A549 (cell line): Measurements from ENCODE around the gene SLC4A7. TPM values are rescaled to one million over a fixed set of nuclear protein-coding genes. Genes with fewer than 3 reads are reported as not detected.

ENCODE experiments used
- ATAC-seq, 2 experiments: fragments of 200-7000 bp in 1 of 2; fragments of >200 bp in 1 of 2; cut with Nextera tagmentation in 1 of 2; cut with Tn5 transposase in 1 of 2; 3 replicates each; pipeline versions ENCODE4 v1.8.0 to v1.9.1; 2018 to 2020; ENCODE audit warnings: mild to moderate bottlenecking in 1 of 2, moderate library complexity in 1 of 2
- CTCF ChIA-PET: fragments of 300-600 bp; sonication (Branson Sonifier 250); formaldehyde crosslinking; extraction: SDS; loops from one replicate; lab custom pipeline; 2021; ENCODE audit warnings: antibody characterized with exemption, inconsistent platforms; lab: Yijun Ruan, JAX
- POLR2A ChIA-PET: fragments of 350-600 bp; formaldehyde crosslinking; extraction: SDS; loops from one replicate; lab custom pipeline; 2021; ENCODE audit warnings: antibody characterized with exemption, inconsistent platforms; lab: Yijun Ruan, JAX
- DNase-seq, 2 experiments: peaks; one replicate each; pipeline versions ENCODE4 v3.0.0 to v3.0.0-alpha.2; 2011 to 2016; ENCODE audit warnings: low read depth in 1 of 2, low spot score in 1 of 2
- FAIRE-seq: peaks from 2 replicates; lab custom pipeline; 2011; peaks lifted over from hg19 to GRCh38; lab: Jason Lieb, UNC
- H3K27ac ChIP-seq, 2 experiments: fragments of >200 bp; sonication (Bioruptor Twin); formaldehyde crosslinking; 3 replicates each; pipeline ENCODE4 v1.5.1; 2016 to 2017
- H3K4me1 ChIP-seq: fragments of >200 bp; sonication (Bioruptor Twin); formaldehyde crosslinking; 3 replicates; pipeline ENCODE4 v1.6.1; 2016
- H3K4me2 ChIP-seq: fragments of >200 bp; sonication (Bioruptor Twin); formaldehyde crosslinking; 3 replicates; pipeline ENCODE4 v1.6.1; 2016
- H3K4me3 ChIP-seq: fragments of >200 bp; sonication (Bioruptor Twin); formaldehyde crosslinking; 3 replicates; pipeline ENCODE4 v1.5.1; 2016
- H3K9me3 ChIP-seq: fragments of >200 bp; sonication (Bioruptor Twin); formaldehyde crosslinking; 3 replicates; pipeline ENCODE4 v1.6.1; 2016
- CBX2 ChIP-seq: fragments of 200-600 bp; sonication (generic); IDR thresholded peaks from 2 replicates; pipeline ENCODE4 v1.6.1; 2016; ENCODE audit warnings: low read depth, mild to moderate bottlenecking, borderline replicate concordance
- CEBPB ChIP-seq, 2 experiments: fragments of >200 bp in 1 of 2; sonication (Bioruptor Twin) in 1 of 2; formaldehyde crosslinking in 1 of 2; IDR thresholded peaks; 2 replicates each; pipeline ENCODE4 v1.6.1; 2012 to 2016
- CHD2 ChIP-seq: fragments of 150-350 bp; IDR thresholded peaks from 2 replicates; pipeline ENCODE4 v1.6.1; 2014; ENCODE audit warnings: low read length; ENCODE audit not compliant: partially characterized antibody
- EHF ChIP-seq: fragments of 250-450 bp; sonication (Bioruptor Pico); IDR thresholded peaks from 2 replicates; pipeline ENCODE4 v1.5.0; 2020; ENCODE audit warnings: mild to moderate bottlenecking
- EP300 ChIP-seq, 2 experiments: fragments of >200 bp; sonication (Bioruptor Twin); formaldehyde crosslinking; IDR thresholded peaks; 2 replicates in 1 of 2; 3 replicates in 1 of 2; pipeline ENCODE4 v1.6.1; 2016 to 2017
- ESRRA ChIP-seq: fragments of 150-350 bp; IDR thresholded peaks from 2 replicates; pipeline ENCODE4 v1.6.1; 2014; ENCODE audit warnings: mild to moderate bottlenecking, low read length, borderline replicate concordance
- FOSB ChIP-seq: fragments of 250-450 bp; sonication (Bioruptor Pico); IDR thresholded peaks from 2 replicates; pipeline ENCODE4 v1.5.0; 2020; ENCODE audit warnings: mild to moderate bottlenecking, moderate library complexity
- FOSL2 ChIP-seq, 2 experiments: fragments of 450-650 bp in 1 of 2; fragments of >200 bp in 1 of 2; sonication (Bioruptor Twin) in 1 of 2; formaldehyde crosslinking; IDR thresholded peaks; 2 replicates each; pipeline versions ENCODE4 v1.5.0 to v1.6.1; 2016 to 2020; ENCODE audit warnings: mild to moderate bottlenecking in 1 of 2, moderate library complexity in 1 of 2
- GATA3 ChIP-seq: IDR thresholded peaks from 2 replicates; pipeline ENCODE4 v1.6.1; 2012; ENCODE audit warnings: borderline replicate concordance
- HDAC2 ChIP-seq: fragments of 200-600 bp; sonication (generic); IDR thresholded peaks from 2 replicates; pipeline ENCODE4 v1.6.1; 2016
- HEYL ChIP-seq: fragments of 250-450 bp; sonication (Bioruptor Pico); IDR thresholded peaks from 2 replicates; pipeline ENCODE4 v1.8.0; 2021; ENCODE audit warnings: mild to moderate bottlenecking, moderate library complexity
- MAFK ChIP-seq: fragments of 450-650 bp; IDR thresholded peaks from 2 replicates; pipeline ENCODE4 v1.6.1; 2014; ENCODE audit not compliant: partially characterized antibody
- MAZ ChIP-seq: fragments of 150-350 bp; IDR thresholded peaks from 2 replicates; pipeline ENCODE4 v1.6.1; 2014; ENCODE audit warnings: antibody characterized with exemption, low read depth, low read length, borderline replicate concordance
- NPAS2 ChIP-seq: fragments of 250-450 bp; sonication (Bioruptor Pico); IDR thresholded peaks from 2 replicates; pipeline ENCODE4 v1.8.0; 2022; ENCODE audit warnings: mild to moderate bottlenecking, moderate library complexity, borderline replicate concordance
- PHF8 ChIP-seq: fragments of 200-600 bp; sonication (generic); IDR thresholded peaks from 2 replicates; pipeline ENCODE4 v1.6.1; 2016; ENCODE audit warnings: low read depth, mild to moderate bottlenecking, antibody characterized with exemption, moderate library complexity, borderline replicate concordance
- POLR2A ChIP-seq: IDR thresholded peaks from 2 replicates; pipeline ENCODE4 v1.6.1; 2012; ENCODE audit warnings: mild to moderate bottlenecking, low read length
- POLR2AphosphoS2 ChIP-seq: conservative IDR thresholded peaks from 2 replicates; pipeline ENCODE4 v1.6.1; 2012; ENCODE audit warnings: low read length, improper control_type of control experiment, inconsistent platforms
- RFX5 ChIP-seq: fragments of 450-650 bp; IDR thresholded peaks from 2 replicates; pipeline ENCODE4 v1.7.1; 2014; ENCODE audit warnings: antibody characterized with exemption, mild to moderate bottlenecking, moderate library complexity
- ZC3H11A ChIP-seq: fragments of 450-650 bp; IDR thresholded peaks from 2 replicates; pipeline ENCODE4 v1.6.1; 2014; ENCODE audit warnings: antibody characterized with exemption, mild to moderate bottlenecking
- ZFP36 ChIP-seq: fragments of 450-650 bp; IDR thresholded peaks from 2 replicates; pipeline ENCODE4 v1.6.1; 2014; ENCODE audit warnings: borderline replicate concordance; ENCODE audit not compliant: partially characterized antibody
- WGBS: methylation state at CpG from one replicate; pipeline ENCODE4 v1.1.6; 2017; ENCODE audit errors: missing lambda C conversion rate; 5-methylcytosine and 5-hydroxymethylcytosine counted together
- polyA plus RNA-seq, 4 experiments: library from polyadenylated mRNA; depleted of rRNA in 3 of 4; stranded (reverse); fragments of >200 nt; fragmentation: RNase III in 1 of 4; extraction: RNeasy Plus Mini Kit Qiagen cat#74134 plus additional on column Dnase treatment in 1 of 4; gene quantifications; 2 replicates in 3 of 4; 3 replicates in 1 of 4; pipeline ENCODE4 v1.2.3, GENCODE V29; 2011 to 2017
- TF ChIP-seq, protein P1 (sequence below): fragments of >200 bp; sonication (Bioruptor Twin); formaldehyde crosslinking; IDR thresholded peaks from 2 replicates; pipeline ENCODE4 v1.6.1; 2016
- TF ChIP-seq, protein P2 (sequence below): fragments of 450-650 bp; IDR thresholded peaks from 2 replicates; pipeline ENCODE4 v1.6.1; 2014; ENCODE audit warnings: antibody characterized with exemption
- TF ChIP-seq, protein P3 (sequence below): IDR thresholded peaks from 2 replicates; pipeline ENCODE4 v1.6.1; 2012
- TF ChIP-seq, protein P4 (sequence below): fragments of 250-450 bp; sonication (Bioruptor Pico); IDR thresholded peaks from 2 replicates; pipeline ENCODE4 v1.5.0; 2020; ENCODE audit warnings: low read depth, mild to moderate bottlenecking, moderate library complexity
- TF ChIP-seq, protein P5 (sequence below): fragments of >200 bp; sonication (Bioruptor Twin); formaldehyde crosslinking; IDR thresholded peaks from 3 replicates; pipeline ENCODE4 v1.5.1; 2016

SLC4A7 gene
- polyA plus RNA-seq, 2 of the 4 experiments (the other 2 are of a cell fraction), result 35.1 to 70.2 TPM

DNA sequence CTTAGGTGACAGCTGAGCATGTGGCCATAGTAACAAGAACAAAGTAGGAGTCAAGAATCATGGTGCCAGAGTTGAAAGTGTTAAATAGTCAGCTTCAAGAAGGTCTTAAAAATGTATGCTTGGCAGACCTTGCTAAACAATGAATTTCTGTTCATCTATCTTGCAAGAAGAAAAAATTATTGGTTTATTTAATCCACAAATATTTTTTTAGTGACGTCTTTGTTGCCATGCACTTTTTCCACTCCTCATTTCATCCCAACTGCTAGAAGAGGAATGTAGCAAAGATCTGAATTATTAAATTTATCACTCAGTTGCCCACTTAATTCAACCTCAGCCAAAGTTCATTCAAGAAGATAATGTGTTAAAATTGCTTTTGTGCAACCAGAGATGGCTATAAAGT lies 3.2 kb upstream of the SLC4A7 start:
- TF ChIP-seq HEYL (CRISPR knock-in tag) (no peak), CBX2 (no peak), ESRRA (no peak), POLR2A (no peak), MAZ (no peak), FOSB (CRISPR knock-in tag) (no peak), NPAS2 (CRISPR knock-in tag) (no peak), GATA3 (no peak), EP300 (IDR thresholded peaks at IDR 0.05) (no peak), EHF (CRISPR knock-in tag) (no peak)
- TF ChIP-seq, protein P1, sequence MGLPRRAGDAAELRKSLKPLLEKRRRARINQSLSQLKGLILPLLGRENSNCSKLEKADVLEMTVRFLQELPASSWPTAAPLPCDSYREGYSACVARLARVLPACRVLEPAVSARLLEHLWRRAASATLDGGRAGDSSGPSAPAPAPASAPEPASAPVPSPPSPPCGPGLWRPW, result no peak
- TF ChIP-seq, protein P2, sequence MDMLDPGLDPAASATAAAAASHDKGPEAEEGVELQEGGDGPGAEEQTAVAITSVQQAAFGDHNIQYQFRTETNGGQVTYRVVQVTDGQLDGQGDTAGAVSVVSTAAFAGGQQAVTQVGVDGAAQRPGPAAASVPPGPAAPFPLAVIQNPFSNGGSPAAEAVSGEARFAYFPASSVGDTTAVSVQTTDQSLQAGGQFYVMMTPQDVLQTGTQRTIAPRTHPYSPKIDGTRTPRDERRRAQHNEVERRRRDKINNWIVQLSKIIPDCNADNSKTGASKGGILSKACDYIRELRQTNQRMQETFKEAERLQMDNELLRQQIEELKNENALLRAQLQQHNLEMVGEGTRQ, result no peak
- TF ChIP-seq, protein P3, sequence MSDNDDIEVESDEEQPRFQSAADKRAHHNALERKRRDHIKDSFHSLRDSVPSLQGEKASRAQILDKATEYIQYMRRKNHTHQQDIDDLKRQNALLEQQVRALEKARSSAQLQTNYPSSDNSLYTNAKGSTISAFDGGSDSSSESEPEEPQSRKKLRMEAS, result no peak
- TF ChIP-seq, all 56 proteins: peak for 0
- H3K4me2 ChIP-seq, result no peak overlapping the region
- H3K4me3 ChIP-seq, result no peak overlapping the region
- POLR2A ChIA-PET, result no interaction called here
- no peak for ATAC-seq
- H3K4me1 ChIP-seq, result peaks cover 2% of the 10 kb centered on the region; the same call in 2 of the 3 replicates
- WGBS, result 59% methylated on average over 1 of the region's 1 CpG
- CTCF ChIA-PET, result interaction anchor here (0.6 to 2.7 kb wide), 6 partner anchors 20 to 353 kb away, joined by 3 to 11 read pairs (median 3); no protein-coding TSS in a partner anchor
- no peak for DNase-seq
- H3K27ac ChIP-seq, result no peak overlapping the region
- FAIRE-seq, result no peak
- H3K9me3 ChIP-seq, result no peaks in the 10 kb centered on the region

DNA sequence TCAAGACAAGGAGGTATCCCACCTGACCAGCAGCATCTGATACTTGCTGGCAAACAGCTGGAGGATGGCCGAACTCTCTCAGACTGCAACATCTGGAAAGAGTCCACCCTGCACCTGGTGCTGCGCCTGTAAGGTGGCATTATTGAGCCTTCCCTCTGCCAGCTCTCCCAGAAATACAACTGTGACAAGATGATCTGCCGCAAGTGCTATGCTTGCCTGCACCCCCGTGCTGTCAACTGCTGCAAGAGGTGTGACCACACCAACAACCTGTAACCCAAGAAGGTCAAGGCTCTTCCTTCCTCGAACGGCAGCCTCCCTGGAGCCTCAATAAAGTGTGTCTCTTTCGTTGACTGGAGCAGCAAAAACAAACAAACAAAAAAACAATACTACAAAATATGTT lies 2.2 kb upstream of the SLC4A7 start:
- no peak for DNase-seq
- ChIA-PET POLR2A (no interaction called here), CTCF (interaction anchor here (1.1 to 5.2 kb wide), 3 partner anchors 19 to 194 kb away, joined by 3 to 29 read pairs (median 11); no protein-coding TSS in a partner anchor)
- Histone ChIP-seq H3K4me3 (no peak overlapping the region), H3K4me1 (peaks cover 12% of the 10 kb centered on the region), H3K9me3 (no peaks in the 10 kb centered on the region), H3K4me2 (no peak overlapping the region), H3K27ac (no peak overlapping the region)
- 89% methylated on average over 7 of the region's 7 CpGs for WGBS
- no peak for ATAC-seq
- FAIRE-seq, result no peak
- TF ChIP-seq ZFP36, result no peak
- TF ChIP-seq ZC3H11A, result no peak
- TF ChIP-seq MAZ, result no peak
- TF ChIP-seq CHD2, result no peak
- no peak for TF ChIP-seq POLR2AphosphoS2
- no peak for TF ChIP-seq CEBPB (IDR thresholded peaks at IDR 0.05)
- TF ChIP-seq ESRRA, result no peak
- TF ChIP-seq, protein P4, sequence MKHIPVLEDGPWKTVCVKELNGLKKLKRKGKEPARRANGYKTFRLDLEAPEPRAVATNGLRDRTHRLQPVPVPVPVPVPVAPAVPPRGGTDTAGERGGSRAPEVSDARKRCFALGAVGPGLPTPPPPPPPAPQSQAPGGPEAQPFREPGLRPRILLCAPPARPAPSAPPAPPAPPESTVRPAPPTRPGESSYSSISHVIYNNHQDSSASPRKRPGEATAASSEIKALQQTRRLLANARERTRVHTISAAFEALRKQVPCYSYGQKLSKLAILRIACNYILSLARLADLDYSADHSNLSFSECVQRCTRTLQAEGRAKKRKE (CRISPR knock-in tag), result no peak
- TF ChIP-seq GATA3, result no peak
- no peak for TF ChIP-seq FOSL2 (IDR thresholded peaks at IDR 0.05)
- no peak for TF ChIP-seq FOSL2 (CRISPR knock-in tag; IDR thresholded peaks at IDR 0.05)
- TF ChIP-seq, protein P5, sequence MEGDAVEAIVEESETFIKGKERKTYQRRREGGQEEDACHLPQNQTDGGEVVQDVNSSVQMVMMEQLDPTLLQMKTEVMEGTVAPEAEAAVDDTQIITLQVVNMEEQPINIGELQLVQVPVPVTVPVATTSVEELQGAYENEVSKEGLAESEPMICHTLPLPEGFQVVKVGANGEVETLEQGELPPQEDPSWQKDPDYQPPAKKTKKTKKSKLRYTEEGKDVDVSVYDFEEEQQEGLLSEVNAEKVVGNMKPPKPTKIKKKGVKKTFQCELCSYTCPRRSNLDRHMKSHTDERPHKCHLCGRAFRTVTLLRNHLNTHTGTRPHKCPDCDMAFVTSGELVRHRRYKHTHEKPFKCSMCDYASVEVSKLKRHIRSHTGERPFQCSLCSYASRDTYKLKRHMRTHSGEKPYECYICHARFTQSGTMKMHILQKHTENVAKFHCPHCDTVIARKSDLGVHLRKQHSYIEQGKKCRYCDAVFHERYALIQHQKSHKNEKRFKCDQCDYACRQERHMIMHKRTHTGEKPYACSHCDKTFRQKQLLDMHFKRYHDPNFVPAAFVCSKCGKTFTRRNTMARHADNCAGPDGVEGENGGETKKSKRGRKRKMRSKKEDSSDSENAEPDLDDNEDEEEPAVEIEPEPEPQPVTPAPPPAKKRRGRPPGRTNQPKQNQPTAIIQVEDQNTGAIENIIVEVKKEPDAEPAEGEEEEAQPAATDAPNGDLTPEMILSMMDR, result no peak
- TF ChIP-seq HDAC2, result no peak
- TF ChIP-seq RFX5, result no peak
- TF ChIP-seq MAFK, result no peak
- TF ChIP-seq PHF8, result no peak
- TF ChIP-seq, protein P1, result no peak
- TF ChIP-seq, protein P2, result no peak
